Uterus (tissue), 2 donors: ENCODE results near the gene AK2.

Experiments used
- POLR2A ChIP-seq, 2 donors: fragments of 450-650 bp; IDR thresholded peaks; one replicate each; pipeline ENCODE4 v1.6.1; 2016; ENCODE audit warnings: antibody characterized with exemption in 2 of 2, mild to moderate bottlenecking in 1 of 2, moderate library complexity in 1 of 2
- TF ChIP-seq, protein P1 (sequence below), 4 experiments: fragments of 200-600 bp in 2 of 4; fragments of 450-650 bp in 2 of 4; sonication (generic) in 2 of 4; IDR thresholded peaks; one replicate each; pipeline ENCODE4 v1.5.1; 2016 to 2019; ENCODE audit warnings: antibody characterized with exemption in 4 of 4, mild to moderate bottlenecking in 2 of 4, moderate library complexity in 1 of 4

DNA sequence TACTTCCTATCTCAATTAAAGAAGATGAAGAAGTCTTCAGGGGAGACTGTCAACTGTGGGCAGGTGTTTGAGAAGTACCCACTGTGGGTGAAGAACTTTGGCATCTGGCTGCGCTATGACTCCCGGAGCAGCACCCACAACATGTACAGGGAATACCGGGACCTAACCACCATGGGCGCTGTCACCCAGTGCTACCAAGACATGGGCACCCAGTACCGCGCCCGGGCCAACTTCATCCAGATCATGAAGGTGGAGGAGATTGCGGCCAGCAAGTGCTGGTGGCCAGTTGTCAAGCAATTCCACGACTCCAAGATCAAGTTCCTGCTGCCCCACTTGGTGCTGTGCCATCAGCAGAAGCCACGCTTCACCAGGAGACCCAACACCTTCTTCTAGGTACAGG is 56.6 kb downstream of the AK2 start:
- TF ChIP-seq, protein P1, sequence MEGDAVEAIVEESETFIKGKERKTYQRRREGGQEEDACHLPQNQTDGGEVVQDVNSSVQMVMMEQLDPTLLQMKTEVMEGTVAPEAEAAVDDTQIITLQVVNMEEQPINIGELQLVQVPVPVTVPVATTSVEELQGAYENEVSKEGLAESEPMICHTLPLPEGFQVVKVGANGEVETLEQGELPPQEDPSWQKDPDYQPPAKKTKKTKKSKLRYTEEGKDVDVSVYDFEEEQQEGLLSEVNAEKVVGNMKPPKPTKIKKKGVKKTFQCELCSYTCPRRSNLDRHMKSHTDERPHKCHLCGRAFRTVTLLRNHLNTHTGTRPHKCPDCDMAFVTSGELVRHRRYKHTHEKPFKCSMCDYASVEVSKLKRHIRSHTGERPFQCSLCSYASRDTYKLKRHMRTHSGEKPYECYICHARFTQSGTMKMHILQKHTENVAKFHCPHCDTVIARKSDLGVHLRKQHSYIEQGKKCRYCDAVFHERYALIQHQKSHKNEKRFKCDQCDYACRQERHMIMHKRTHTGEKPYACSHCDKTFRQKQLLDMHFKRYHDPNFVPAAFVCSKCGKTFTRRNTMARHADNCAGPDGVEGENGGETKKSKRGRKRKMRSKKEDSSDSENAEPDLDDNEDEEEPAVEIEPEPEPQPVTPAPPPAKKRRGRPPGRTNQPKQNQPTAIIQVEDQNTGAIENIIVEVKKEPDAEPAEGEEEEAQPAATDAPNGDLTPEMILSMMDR (IDR thresholded peaks at IDR 0.05): no peak
- TF ChIP-seq POLR2A (IDR thresholded peaks at IDR 0.05): no peak
